Lung (tissue), 12 donors: ENCODE data around the gene ESR1. TPM values are rescaled to one million over a fixed set of nuclear protein-coding genes. Genes with fewer than 3 reads are reported as not detected.

Source experiments
- ATAC-seq: fragments of 200-7000 bp; cut with Tn5 transposase; one replicate; pipeline ENCODE4 v1.9.1; 2020; ENCODE audit warnings: moderate number of reproducible peaks; ENCODE audit not compliant: insufficient read depth, low FRiP score
- DNase-seq, 3 donors: peaks; one replicate each; pipeline ENCODE4 v3.0.0-alpha.2; 2013 to 2017
- H3K27ac ChIP-seq, 2 donors: one replicate each; pipeline ENCODE4 v1.5.1; 2013; ENCODE audit warnings: mild to moderate bottlenecking in 2 of 2, moderate library complexity in 2 of 2, control low read depth in 1 of 2, inconsistent platforms in 1 of 2, low read depth in 1 of 2, low read length in 1 of 2
- H3K27me3 ChIP-seq, 3 donors: one replicate each; pipeline ENCODE4 v1.5.1; 2013; ENCODE audit warnings: low read length in 2 of 3; ENCODE audit not compliant: control insufficient read depth in 3 of 3, insufficient read depth in 3 of 3
- H3K36me3 ChIP-seq, 4 donors: one replicate each; pipeline ENCODE4 v1.5.1; 2013; ENCODE audit warnings: low read length in 4 of 4, mild to moderate bottlenecking in 1 of 4, moderate library complexity in 1 of 4; ENCODE audit not compliant: control insufficient read depth in 4 of 4, insufficient read depth in 4 of 4
- H3K4me1 ChIP-seq, 5 donors: one replicate each; pipeline ENCODE4 v1.5.1; 2013; ENCODE audit warnings: low read length in 5 of 5, mild to moderate bottlenecking in 2 of 5, moderate library complexity in 1 of 5; ENCODE audit not compliant: control insufficient read depth in 5 of 5, insufficient read depth in 5 of 5
- H3K4me3 ChIP-seq: one replicate; pipeline ENCODE4 v1.5.1; 2013; ENCODE audit warnings: mild to moderate bottlenecking, control low read depth, moderate library complexity
- H3K9ac ChIP-seq, 2 donors: one replicate each; pipeline ENCODE4 v1.5.1; 2013; ENCODE audit warnings: low read length in 2 of 2, control low read depth in 1 of 2; ENCODE audit not compliant: insufficient read depth in 1 of 2
- H3K9me3 ChIP-seq, 4 donors: one replicate each; pipeline ENCODE4 v1.5.1; 2013; ENCODE audit warnings: low read length in 3 of 4, mild to moderate bottlenecking in 1 of 4, moderate library complexity in 1 of 4; ENCODE audit not compliant: control insufficient read depth in 4 of 4, insufficient read depth in 3 of 4
- CTCF ChIP-seq: IDR thresholded peaks from 2 replicates; pipeline ENCODE4 v1.5.1; 2012; ENCODE audit warnings: mild to moderate bottlenecking; ENCODE audit errors: control extremely low read depth, extremely low read depth
- WGBS, 2 donors: extraction: QIAGEN DNeasy Blood & Tissue Kit; methylation state at CpG; one replicate each; pipeline ENCODE4 v1.1.7; 2013; 5-methylcytosine and 5-hydroxymethylcytosine counted together
- polyA plus RNA-seq, 2 donors: library from polyadenylated mRNA; stranded (reverse); fragments of 200-250 nt; gene quantifications; one replicate each; pipeline ENCODE4 v1.2.1, GENCODE V29; 2013
- total RNA-seq, 2 donors: library from RNA; depleted of rRNA in 1 of 2; stranded (reverse); fragments of >200 nt in 1 of 2; gene quantifications; one replicate each; pipeline ENCODE4 v1.2.1, GENCODE V29; 2014 to 2021
- donor health status: control.
- donor health status: control.
- donor health status: Bipolar disorder and iron deficiency.
- donor health status: healthy.
- donor health status: DM: yes; HTN: yes; CAD: no.

ESR1 gene
- total and polyA plus RNA-seq, 4 donors, result 0.14 to 3.7 (median 0.78) TPM

- no peak overlapping the region for H3K4me3 ChIP-seq
- H3K27ac ChIP-seq, result no peak overlapping the region
- no peak for TF ChIP-seq CTCF
- H3K9me3 ChIP-seq, result no peaks in the 10 kb centered on the region
- no peak for ATAC-seq
- no peak for DNase-seq
- H3K27me3 ChIP-seq, result no peaks in the 10 kb centered on the region
- H3K36me3 ChIP-seq, result no peaks in the 10 kb centered on the region
- H3K4me1 ChIP-seq, result no peaks in the 10 kb centered on the region
- H3K9ac ChIP-seq, result no peak overlapping the region
Observed at GRCh38 chr6:152048921-152049320, 241.4 kb downstream of the ESR1 start.

GRCh38 chr6:152049502-152049901, 242.0 kb downstream of the ESR1 start:
- Histone ChIP-seq H3K9me3 (no peaks in the 10 kb centered on the region), H3K9ac (no peak overlapping the region), H3K27me3 (no peaks in the 10 kb centered on the region), H3K4me3 (no peak overlapping the region), H3K4me1 (no peaks in the 10 kb centered on the region), H3K36me3 (no peaks in the 10 kb centered on the region), H3K27ac (no peak overlapping the region)
- ATAC-seq, result no peak
- 36 to 46% methylated on average over 3 of the region's 3 CpGs for WGBS, 2 donors
- TF ChIP-seq CTCF, result no peak
- no peak for DNase-seq

- H3K27me3 ChIP-seq, result no peaks in the 10 kb centered on the region
- H3K36me3 ChIP-seq, result no peaks in the 10 kb centered on the region
- no peaks in the 10 kb centered on the region for H3K4me1 ChIP-seq
- WGBS, 2 donors, result 87 to 89% methylated on average over 4 of the region's 4 CpGs
- H3K9me3 ChIP-seq, result peaks cover 0 to 1% (median 0%) of the 10 kb centered on the region in 4 donors
- no peak overlapping the region for H3K27ac ChIP-seq
- TF ChIP-seq CTCF, result no peak
- no peak for DNase-seq
- no peak for ATAC-seq
- no peak overlapping the region for H3K4me3 ChIP-seq
- no peak overlapping the region for H3K9ac ChIP-seq
Observed at GRCh38 chr6:152050451-152051195, 243.1 kb downstream of the ESR1 start.

GRCh38 chr6:152052061-152052460, 244.6 kb downstream of the ESR1 start:
- no peaks in the 10 kb centered on the region for H3K4me1 ChIP-seq
- 74 to 87% methylated on average over 6 of the region's 6 CpGs for WGBS, 2 donors
- no peak for ATAC-seq

More at GRCh38 chr6:152052061-152052460, 244.6 kb downstream of the ESR1 start:
- no peaks in the 10 kb centered on the region for H3K27me3 ChIP-seq
- no peak for DNase-seq
- TF ChIP-seq CTCF, result no peak
- no peak overlapping the region for H3K4me3 ChIP-seq
- H3K9ac ChIP-seq, result no peak overlapping the region
- H3K9me3 ChIP-seq, result peaks cover 0 to 1% (median 0%) of the 10 kb centered on the region in 4 donors
- H3K36me3 ChIP-seq, result no peaks in the 10 kb centered on the region
- H3K27ac ChIP-seq, result no peak overlapping the region
